ENCODE results near the gene GJC2.

GRCh38 chr1:228163007-228163753, 13.4 kb downstream of the GJC2 start:
- TF ChIP-seq CTCF (IDR thresholded peaks at IDR 0.05) (no peak), POLR2A (IDR thresholded peaks at IDR 0.05) (peak in 1 of 2 donors; percentile 21), EP300 (IDR thresholded peaks at IDR 0.05) (peak in 1 of 2 donors; percentile 18)

Data from tibial nerve (tissue), 4 donors.